HCT116 (cell line): ENCODE data around the gene PEX11A. TPM values are rescaled to one million over a fixed set of nuclear protein-coding genes. Genes with fewer than 3 reads are reported as not detected.

ENCODE experiments used
- ATAC-seq: fragments of 200-7000 bp; cut with Tn5 transposase; 2 replicates; pipeline ENCODE4 v1.9.1; 2020; ENCODE audit warnings: mild to moderate bottlenecking, moderate library complexity
- BruUV-seq: library from RNA; stranded (reverse); fragments of 400-500 nt; replicated peaks from 2 replicates; lab custom pipeline; 2021; lab: Mats Ljungman, UMichigan
- CTCF ChIA-PET: fragments of 300-600 bp; sonication (Branson Sonifier 250); formaldehyde crosslinking; loops from one replicate; lab custom pipeline; 2021; ENCODE audit warnings: antibody characterized with exemption; lab: Charles Lee
- POLR2A ChIA-PET: fragments of 300-600, 350-600 bp; sonication (Branson Sonifier 250); formaldehyde crosslinking; loops from one replicate; lab custom pipeline; 2021; ENCODE audit warnings: antibody characterized with exemption; lab: Charles Lee
- RAD21 ChIA-PET, 2 experiments: fragments of 300-600 bp; sonication (Branson Sonifier 250); formaldehyde crosslinking; loops; one replicate each; lab custom pipeline; 2023; ENCODE audit warnings: low total read pairs in 2 of 2; ENCODE audit not compliant: uncharacterized antibody in 2 of 2, unreplicated experiment in 2 of 2, low non-redundant PET in 1 of 2; lab: Charles Lee
- DNase-seq: peaks from one replicate; pipeline ENCODE4 v3.0.0-alpha.2; 2010; ENCODE audit warnings: low read depth, low spot score
- H2AFZ ChIP-seq: fragments of 200-600 bp; shearing (Covaris generic), sonication (generic); 2 replicates; pipeline ENCODE4 v1.6.1; 2017; ENCODE audit warnings: low read depth, mixed run types, mixed read lengths, antibody characterized with exemption, low read length; ENCODE audit not compliant: poor library complexity, severe bottlenecking
- H3K27ac ChIP-seq: 2 replicates; pipeline ENCODE4 v1.5.1; 2012; ENCODE audit warnings: low read depth, low read length
- H3K27me3 ChIP-seq: fragments of 200-600 bp; sonication (generic); 2 replicates; pipeline ENCODE4 v1.6.1; 2016; ENCODE audit warnings: mixed run types, low read length, mixed read lengths; ENCODE audit not compliant: insufficient read depth
- H3K36me3 ChIP-seq, 2 experiments: fragments of 200-500 bp in 1 of 2; fragments of 200-600 bp in 1 of 2; sonication (Bioruptor generic) in 1 of 2; sonication (generic) in 1 of 2; 2 replicates each; pipeline versions ENCODE4 v1.5.1 to v1.6.1; 2014 to 2016; ENCODE audit warnings: low read length in 2 of 2, inconsistent platforms in 1 of 2, mixed read lengths in 1 of 2, mixed run types in 1 of 2; ENCODE audit not compliant: insufficient read depth in 2 of 2, control insufficient read depth in 1 of 2
- H3K4me1 ChIP-seq, 2 experiments: fragments of 200-600 bp in 1 of 2; sonication (generic) in 1 of 2; 2 replicates each; pipeline versions ENCODE4 v1.5.1 to v1.6.1; 2012 to 2017; ENCODE audit warnings: low read length in 2 of 2, inconsistent platforms in 1 of 2, mild to moderate bottlenecking in 1 of 2, mixed read lengths in 1 of 2, mixed run types in 1 of 2, moderate library complexity in 1 of 2; ENCODE audit not compliant: insufficient read depth in 2 of 2, control insufficient read depth in 1 of 2
- H3K4me2 ChIP-seq: fragments of 200-600 bp; sonication (generic); 2 replicates; pipeline ENCODE4 v1.6.1; 2017; ENCODE audit warnings: mixed run types, low read length, mixed read lengths
- H3K4me3 ChIP-seq, 2 experiments: fragments of 200-600 bp in 1 of 2; sonication (generic) in 1 of 2; replicated peaks in 1 of 2; 2 replicates each; pipeline ENCODE4 v1.5.1; 2011 to 2016; ENCODE audit warnings: low read length in 2 of 2, control low read depth in 1 of 2, low read depth in 1 of 2, mild to moderate bottlenecking in 1 of 2, mixed read lengths in 1 of 2, mixed run types in 1 of 2
- H3K79me2 ChIP-seq: fragments of 200-600 bp; sonication (generic); 2 replicates; pipeline ENCODE4 v1.6.1; 2017; ENCODE audit warnings: mild to moderate bottlenecking, mixed run types, low read length, moderate library complexity, mixed read lengths; ENCODE audit not compliant: insufficient read depth
- H3K9ac ChIP-seq: fragments of 200-600 bp; sonication (generic); 2 replicates; pipeline ENCODE4 v1.6.1; 2016; ENCODE audit warnings: low read length, mixed read lengths
- H3K9me2 ChIP-seq: fragments of 200-600 bp; sonication (generic), shearing (Covaris generic); 2 replicates; pipeline ENCODE4 v1.6.1; 2017; ENCODE audit warnings: mixed run types, mild to moderate bottlenecking, moderate library complexity; ENCODE audit not compliant: insufficient read depth
- H3K9me3 ChIP-seq, 2 experiments: fragments of 200-500 bp in 1 of 2; fragments of 200-600 bp in 1 of 2; sonication (Bioruptor generic) in 1 of 2; sonication (generic) in 1 of 2; 2 replicates each; pipeline ENCODE4 v1.6.1; 2014 to 2017; ENCODE audit warnings: low read length in 2 of 2, mixed read lengths in 2 of 2, inconsistent platforms in 1 of 2, low read depth in 1 of 2, mild to moderate bottlenecking in 1 of 2, mixed run types in 1 of 2, moderate library complexity in 1 of 2; ENCODE audit not compliant: control insufficient read depth in 1 of 2, insufficient read depth in 1 of 2
- H4K20me1 ChIP-seq: fragments of 200-600 bp; sonication (generic), shearing (Covaris generic); 2 replicates; pipeline ENCODE4 v1.6.1; 2017; ENCODE audit warnings: mixed run types, mild to moderate bottlenecking, moderate library complexity; ENCODE audit not compliant: insufficient read depth
- CBX3 ChIP-seq: IDR thresholded peaks from 2 replicates; pipeline ENCODE4 v1.6.1; 2012; ENCODE audit warnings: low read depth
- EZH2phosphoT487 ChIP-seq: fragments of 200-600 bp; IDR thresholded peaks from 2 replicates; pipeline ENCODE4 v1.6.1; 2018; ENCODE audit warnings: antibody characterized with exemption, borderline replicate concordance
- FOSL1 ChIP-seq: IDR thresholded peaks from 2 replicates; pipeline ENCODE4 v1.6.1; 2012; ENCODE audit warnings: low read depth
- JUND ChIP-seq: IDR thresholded peaks from 2 replicates; pipeline ENCODE4 v1.6.1; 2012
- POLR2A ChIP-seq: IDR thresholded peaks from 2 replicates; pipeline ENCODE4 v1.7.0; 2011; ENCODE audit warnings: borderline replicate concordance; ENCODE audit not compliant: insufficient read depth, insufficient read length; ENCODE audit errors: extremely low read depth
- POLR2AphosphoS5 ChIP-seq: IDR thresholded peaks from 2 replicates; pipeline ENCODE4 v1.6.1; 2011; ENCODE audit warnings: mild to moderate bottlenecking, low read depth, low read length, moderate library complexity
- SRF ChIP-seq: IDR thresholded peaks from 2 replicates; pipeline ENCODE4 v1.6.1; 2012; ENCODE audit warnings: low read depth
- YY1 ChIP-seq: IDR thresholded peaks from 2 replicates; pipeline ENCODE4 v1.6.1; 2011; ENCODE audit warnings: low read length, low read depth, moderate library complexity, mild to moderate bottlenecking; ENCODE audit not compliant: insufficient replicate concordance; ENCODE audit errors: extremely low read depth
- ZFX ChIP-seq: fragments of 450-650 bp; IDR thresholded peaks from 2 replicates; pipeline ENCODE4 v1.6.1; 2017
- intact Hi-C: fragments of 100-400 bp; cut with micrococcal nuclease; formaldehyde crosslinking; loops from 2 replicates; pipeline ENCODE4 v1.10.0; 2022
- total RNA-seq: library from RNA; stranded (reverse); gene quantifications from one replicate; pipeline ENCODE4 v1.2.1, GENCODE V29; 2021; ENCODE audit not compliant: unreplicated experiment
- TF ChIP-seq, protein P1 (sequence below): IDR thresholded peaks from 2 replicates; pipeline ENCODE4 v1.6.1; 2012; ENCODE audit warnings: low read depth
- TF ChIP-seq, protein P2 (sequence below): IDR thresholded peaks from 2 replicates; pipeline ENCODE4 v1.6.1; 2011; ENCODE audit warnings: mild to moderate bottlenecking, low read length, moderate library complexity; ENCODE audit not compliant: insufficient replicate concordance; ENCODE audit errors: extremely low read depth

The PEX11A gene
- total RNA-seq, 1 experiment from 2014 or later = 7.1 TPM

DNA sequence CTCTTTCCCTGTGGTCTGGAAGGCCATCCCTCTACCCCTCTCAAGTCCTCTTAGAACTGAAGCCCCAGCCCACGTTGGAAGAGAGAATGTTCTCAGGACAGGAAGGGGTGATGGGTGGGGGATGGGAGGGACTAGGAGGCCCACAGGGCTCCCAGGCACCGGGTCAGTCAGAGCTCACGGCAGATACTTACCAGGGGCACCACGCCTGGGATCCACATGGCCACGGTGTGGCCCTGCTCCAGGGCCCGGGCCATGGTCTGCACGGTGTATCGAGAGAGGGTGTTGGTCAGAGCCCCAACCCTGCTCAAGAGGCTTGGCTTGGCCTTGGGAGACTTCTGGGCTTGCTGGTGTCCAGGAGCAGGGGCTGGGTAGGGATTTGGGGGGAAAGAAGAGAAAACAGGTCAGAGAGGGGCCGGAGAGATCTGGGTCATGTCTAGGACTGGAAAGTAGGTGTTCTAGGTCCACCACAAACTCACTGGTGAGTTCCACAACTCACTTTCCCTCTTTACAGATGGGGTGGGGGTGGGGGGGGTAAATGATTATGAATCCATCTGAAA, 21.2 kb downstream of the PEX11A start:
- intact Hi-C loops = no loop called here
- RAD21 ChIA-PET = no interaction called here
- Histone ChIP-seq H3K9ac (no peak overlapping the region), H3K9me2 (no peaks in the 10 kb centered on the region), H3K79me2 (no peaks in the 10 kb centered on the region), H3K27ac (no peak overlapping the region), H2AFZ (no peak overlapping the region), H3K36me3 (no peaks in the 10 kb centered on the region), H3K27me3 (no peaks in the 10 kb centered on the region), H3K4me1 (no peaks in the 10 kb centered on the region), H3K4me3 (no peak overlapping the region), H3K4me2 (no peak overlapping the region), H4K20me1 (no peaks in the 10 kb centered on the region), H3K9me3 (no peaks in the 10 kb centered on the region)
- BruUV-seq = no TSS peak
- CTCF ChIA-PET = no interaction called here
- DNase-seq = no peak
- POLR2A ChIA-PET = no interaction called here
- TF ChIP-seq ZFX = no peak
- TF ChIP-seq POLR2A = no peak
- no peak for TF ChIP-seq YY1
- no peak for TF ChIP-seq CBX3
- TF ChIP-seq FOSL1 = no peak
- no peak for TF ChIP-seq SRF
- no peak for TF ChIP-seq JUND
- no peak for TF ChIP-seq POLR2AphosphoS5
- TF ChIP-seq, protein P1, sequence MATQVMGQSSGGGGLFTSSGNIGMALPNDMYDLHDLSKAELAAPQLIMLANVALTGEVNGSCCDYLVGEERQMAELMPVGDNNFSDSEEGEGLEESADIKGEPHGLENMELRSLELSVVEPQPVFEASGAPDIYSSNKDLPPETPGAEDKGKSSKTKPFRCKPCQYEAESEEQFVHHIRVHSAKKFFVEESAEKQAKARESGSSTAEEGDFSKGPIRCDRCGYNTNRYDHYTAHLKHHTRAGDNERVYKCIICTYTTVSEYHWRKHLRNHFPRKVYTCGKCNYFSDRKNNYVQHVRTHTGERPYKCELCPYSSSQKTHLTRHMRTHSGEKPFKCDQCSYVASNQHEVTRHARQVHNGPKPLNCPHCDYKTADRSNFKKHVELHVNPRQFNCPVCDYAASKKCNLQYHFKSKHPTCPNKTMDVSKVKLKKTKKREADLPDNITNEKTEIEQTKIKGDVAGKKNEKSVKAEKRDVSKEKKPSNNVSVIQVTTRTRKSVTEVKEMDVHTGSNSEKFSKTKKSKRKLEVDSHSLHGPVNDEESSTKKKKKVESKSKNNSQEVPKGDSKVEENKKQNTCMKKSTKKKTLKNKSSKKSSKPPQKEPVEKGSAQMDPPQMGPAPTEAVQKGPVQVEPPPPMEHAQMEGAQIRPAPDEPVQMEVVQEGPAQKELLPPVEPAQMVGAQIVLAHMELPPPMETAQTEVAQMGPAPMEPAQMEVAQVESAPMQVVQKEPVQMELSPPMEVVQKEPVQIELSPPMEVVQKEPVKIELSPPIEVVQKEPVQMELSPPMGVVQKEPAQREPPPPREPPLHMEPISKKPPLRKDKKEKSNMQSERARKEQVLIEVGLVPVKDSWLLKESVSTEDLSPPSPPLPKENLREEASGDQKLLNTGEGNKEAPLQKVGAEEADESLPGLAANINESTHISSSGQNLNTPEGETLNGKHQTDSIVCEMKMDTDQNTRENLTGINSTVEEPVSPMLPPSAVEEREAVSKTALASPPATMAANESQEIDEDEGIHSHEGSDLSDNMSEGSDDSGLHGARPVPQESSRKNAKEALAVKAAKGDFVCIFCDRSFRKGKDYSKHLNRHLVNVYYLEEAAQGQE = no peak
- TF ChIP-seq, protein P2, sequence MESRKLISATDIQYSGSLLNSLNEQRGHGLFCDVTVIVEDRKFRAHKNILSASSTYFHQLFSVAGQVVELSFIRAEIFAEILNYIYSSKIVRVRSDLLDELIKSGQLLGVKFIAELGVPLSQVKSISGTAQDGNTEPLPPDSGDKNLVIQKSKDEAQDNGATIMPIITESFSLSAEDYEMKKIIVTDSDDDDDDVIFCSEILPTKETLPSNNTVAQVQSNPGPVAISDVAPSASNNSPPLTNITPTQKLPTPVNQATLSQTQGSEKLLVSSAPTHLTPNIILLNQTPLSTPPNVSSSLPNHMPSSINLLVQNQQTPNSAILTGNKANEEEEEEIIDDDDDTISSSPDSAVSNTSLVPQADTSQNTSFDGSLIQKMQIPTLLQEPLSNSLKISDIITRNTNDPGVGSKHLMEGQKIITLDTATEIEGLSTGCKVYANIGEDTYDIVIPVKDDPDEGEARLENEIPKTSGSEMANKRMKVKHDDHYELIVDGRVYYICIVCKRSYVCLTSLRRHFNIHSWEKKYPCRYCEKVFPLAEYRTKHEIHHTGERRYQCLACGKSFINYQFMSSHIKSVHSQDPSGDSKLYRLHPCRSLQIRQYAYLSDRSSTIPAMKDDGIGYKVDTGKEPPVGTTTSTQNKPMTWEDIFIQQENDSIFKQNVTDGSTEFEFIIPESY = no peak
- TF ChIP-seq EZH2phosphoT487 = no peak
- ATAC-seq = no peak
